Stimulated activated CD8-positive, alpha-beta memory T cell treated with anti-CD3 and anti-CD28 coated beads, Interleukin-15, amount 100 ng/mL, for 4 hours (primary cell): ENCODE measurements around the gene CELA2B.
"Not testable (repeated sequence)": the region's sequence is repeated elsewhere in the genome, so short reads cannot be mapped to it uniquely, and the experiment has no call there.

Source experiments
- DNase-seq, 2 donors: peaks; one replicate each; pipeline ENCODE4 v3.0.0-alpha.2; 2020; ENCODE audit warnings: low read depth in 2 of 2

The CELA2B gene

GRCh38 chr1:15445390-15446122 lies 30.3 kb upstream of the CELA2B start:
- DNase-seq = no peak

- no peak for DNase-seq
These were observed 29.7 kb upstream of the CELA2B start for GRCh38 chr1:15446212-15446611.

GRCh38 chr1:15448877-15449462 lies 26.9 kb upstream of the CELA2B start:
- DNase-seq = no peak

- DNase-seq = no peak
These were observed 26.3 kb upstream of the CELA2B start for GRCh38 chr1:15449567-15449966.

- no peak for DNase-seq
These were observed 24.7 kb upstream of the CELA2B start for GRCh38 chr1:15451014-15451722.

GRCh38 chr1:15452216-15452615 lies 23.7 kb upstream of the CELA2B start:
- DNase-seq = no peak

GRCh38 chr1:15452866-15453571 lies 22.9 kb upstream of the CELA2B start:
- DNase-seq = no peak

GRCh38 chr1:15453734-15454133 lies 22.2 kb upstream of the CELA2B start:
- DNase-seq = no peak

GRCh38 chr1:15454256-15454655 lies 21.6 kb upstream of the CELA2B start:
- DNase-seq = no peak

GRCh38 chr1:15455522-15455921 lies 20.4 kb upstream of the CELA2B start:
- no peak for DNase-seq

- no peak for DNase-seq
These were observed 19.5 kb upstream of the CELA2B start, which contains the start of gene CELA2A for GRCh38 chr1:15456313-15456954. TSS of gene CELA2A (plus strand) at chr1:15456732. CDS start at chr1:15456754, 22 bp downstream.

GRCh38 chr1:15457585-15457984 lies 18.3 kb upstream of the CELA2B start:
- DNase-seq = no peak

GRCh38 chr1:15458388-15458787 lies 17.5 kb upstream of the CELA2B start:
- not testable (repeated sequence) for DNase-seq

- DNase-seq = no peak
These were observed 15.9 kb upstream of the CELA2B start for GRCh38 chr1:15459771-15460707.

- no peak for DNase-seq
These were observed 15.2 kb upstream of the CELA2B start for GRCh38 chr1:15460708-15461095.

GRCh38 chr1:15463064-15463800 lies 12.7 kb upstream of the CELA2B start:
- not testable (repeated sequence) for DNase-seq

- DNase-seq = not testable (repeated sequence)
These were observed 12.0 kb upstream of the CELA2B start for GRCh38 chr1:15463926-15464322.

- no peak for DNase-seq
These were observed 10.2 kb upstream of the CELA2B start for GRCh38 chr1:15465674-15466073.

- not testable (repeated sequence) for DNase-seq
These were observed 8.8 kb upstream of the CELA2B start for GRCh38 chr1:15466955-15467625.
